CD14-positive monocyte (primary cell): ENCODE data around the gene ANTXRL. TPM values are rescaled to one million over a fixed set of nuclear protein-coding genes. Genes with fewer than 3 reads are reported as not detected.
A peak's percentile ranks its signal among the peaks of the same experiment; 100 is the strongest.

Experiments used
- DNase-seq, 3 donors: peaks; one replicate each; pipeline ENCODE4 v3.0.0-alpha.2; 2011 to 2022
- H2AFZ ChIP-seq: 2 replicates; pipeline ENCODE4 v1.6.0; 2012; ENCODE audit warnings: mild to moderate bottlenecking, low read depth, low read length, inconsistent platforms; ENCODE audit not compliant: insufficient read depth, poor library complexity, severe bottlenecking
- H3K27ac ChIP-seq, 2 donors: 1 replicate in 1 of 2; 2 replicates in 1 of 2; pipeline ENCODE4 v1.5.1; 2012 to 2013; ENCODE audit warnings: low read length in 2 of 2, control low read depth in 1 of 2, inconsistent platforms in 1 of 2, low read depth in 1 of 2, mild to moderate bottlenecking in 1 of 2
- H3K27me3 ChIP-seq, 2 donors: one replicate each; pipeline versions ENCODE4 v1.6.0 to v1.6.1; 2011 to 2013; ENCODE audit warnings: low read length in 2 of 2; ENCODE audit not compliant: control insufficient read depth in 2 of 2, insufficient read depth in 2 of 2
- H3K36me3 ChIP-seq, 2 donors: replicated peaks in 1 of 2; 1 replicate in 1 of 2; 2 replicates in 1 of 2; pipeline versions ENCODE4 v1.5.1 to v1.6.1; 2012 to 2013; ENCODE audit warnings: low read length in 2 of 2, control low read depth in 1 of 2, inconsistent platforms in 1 of 2, mild to moderate bottlenecking in 1 of 2; ENCODE audit not compliant: insufficient read depth in 2 of 2, control insufficient read depth in 1 of 2
- H3K4me1 ChIP-seq, 2 donors: 1 replicate in 1 of 2; 2 replicates in 1 of 2; pipeline versions ENCODE4 v1.5.1 to v1.6.1; 2012 to 2013; ENCODE audit warnings: low read length in 2 of 2, control low read depth in 1 of 2, inconsistent platforms in 1 of 2, mild to moderate bottlenecking in 1 of 2, moderate library complexity in 1 of 2; ENCODE audit not compliant: insufficient read depth in 2 of 2, control insufficient read depth in 1 of 2
- H3K4me2 ChIP-seq: replicated peaks from 2 replicates; pipeline ENCODE3; 2012; ENCODE audit warnings: low read length, moderate library complexity, mild to moderate bottlenecking; ENCODE audit not compliant: poor library complexity, severe bottlenecking; ENCODE audit errors: extremely low read depth
- H3K4me3 ChIP-seq, 3 experiments: fragments of 200-600 bp in 1 of 3; sonication (generic) in 1 of 3; replicated peaks in 1 of 3; 1 replicate in 2 of 3; 2 replicates in 1 of 3; pipeline ENCODE4 v1.5.1; 2011 to 2013; ENCODE audit warnings: low read length in 3 of 3, mild to moderate bottlenecking in 3 of 3, control low read depth in 2 of 3, low read depth in 2 of 3, inconsistent platforms in 1 of 3, moderate library complexity in 1 of 3
- H3K79me2 ChIP-seq: 2 replicates; pipeline ENCODE4 v1.6.0; 2012; ENCODE audit warnings: mild to moderate bottlenecking, control low read depth, inconsistent platforms, low read length, moderate library complexity; ENCODE audit not compliant: insufficient read depth
- H3K9ac ChIP-seq: 2 replicates; pipeline ENCODE4 v1.6.0; 2017; ENCODE audit warnings: low read length, mild to moderate bottlenecking; ENCODE audit not compliant: insufficient read depth, poor library complexity, severe bottlenecking
- H3K9me3 ChIP-seq, 2 donors: replicated peaks in 1 of 2; 1 replicate in 1 of 2; 2 replicates in 1 of 2; pipeline versions ENCODE4 v1.5.1 to v1.6.1; 2012 to 2013; ENCODE audit warnings: low read length in 2 of 2, control low read depth in 1 of 2; ENCODE audit not compliant: control insufficient read depth in 1 of 2, insufficient read depth in 1 of 2
- H4K20me1 ChIP-seq: 2 replicates; pipeline ENCODE4 v1.6.0; 2012; ENCODE audit warnings: mild to moderate bottlenecking, low read length, control low read depth, moderate library complexity; ENCODE audit not compliant: insufficient read depth
- H3K27ac Mint-ChIP-seq, 7 donors: one replicate each; pipeline ENCODE4 v1.8.0; 2020; ENCODE audit warnings: mild to moderate bottlenecking in 7 of 7, mixed read lengths in 7 of 7, moderate library complexity in 6 of 7, inconsistent platforms in 2 of 7
- H3K27me3 Mint-ChIP-seq, 3 donors: one replicate each; pipeline ENCODE4 v1.8.0; 2021 to 2022; ENCODE audit warnings: low read depth in 3 of 3, mild to moderate bottlenecking in 3 of 3, mixed read lengths in 3 of 3, moderate library complexity in 3 of 3, inconsistent platforms in 1 of 3
- H3K36me3 Mint-ChIP-seq, 2 donors: one replicate each; pipeline ENCODE4 v1.8.0; 2020; ENCODE audit warnings: mixed read lengths in 2 of 2, inconsistent platforms in 1 of 2, mild to moderate bottlenecking in 1 of 2
- H3K4me1 Mint-ChIP-seq: one replicate; pipeline ENCODE4 v1.8.0; 2020; ENCODE audit warnings: mild to moderate bottlenecking, mixed read lengths
- H3K4me3 Mint-ChIP-seq, 2 donors: one replicate each; pipeline ENCODE4 v1.8.0; 2020; ENCODE audit warnings: mild to moderate bottlenecking in 2 of 2, mixed read lengths in 2 of 2, moderate library complexity in 1 of 2
- H3K9me3 Mint-ChIP-seq, 7 donors: one replicate each; pipeline ENCODE4 v1.8.0; 2020 to 2022; ENCODE audit warnings: mixed read lengths in 7 of 7, mild to moderate bottlenecking in 6 of 7, moderate library complexity in 6 of 7, inconsistent platforms in 2 of 7
- CTCF ChIP-seq: fragments of 200-600 bp; IDR thresholded peaks from one replicate; pipeline ENCODE4 v1.8.0; 2022; ENCODE audit warnings: antibody characterized with exemption, mild to moderate bottlenecking
- WGBS: methylation state at CpG from one replicate; pipeline ENCODE4 v1.1.5; 2013; ENCODE audit warnings: missing lambda C conversion rate; ENCODE audit not compliant: insufficient coverage; 5-methylcytosine and 5-hydroxymethylcytosine counted together
- intact Hi-C, 2 donors: fragments of 100-400 bp; cut with micrococcal nuclease; formaldehyde crosslinking; loops; one replicate each; pipeline versions ENCODE4 v1.15.0 to v1.15.1; 2023
- polyA plus RNA-seq, 3 donors: library from polyadenylated mRNA; depleted of rRNA in 1 of 3; unstranded in 2 of 3; stranded (reverse) in 1 of 3; fragments of 300-500 nt in 2 of 3; fragments of >200 nt in 1 of 3; fragmentation: Illumina TruSeq in 2 of 3; gene quantifications; 1 replicate in 2 of 3; 2 replicates in 1 of 3; pipeline ENCODE4 v1.2.3, GENCODE V29; 2012 to 2021

Gene ANTXRL
- polyA plus RNA-seq, 3 donors, result not detected

GRCh38 chr10:46266306-46266985 is 20.4 kb upstream of the ANTXRL start:
- Histone ChIP-seq H3K4me2 (no peak overlapping the region), H3K9me3 (no peaks in the 10 kb centered on the region), H3K36me3 (no peaks in the 10 kb centered on the region), H3K4me3 (no peak overlapping the region), H3K27ac (no peak overlapping the region), H3K9ac (no peak overlapping the region), H4K20me1 (no peaks in the 10 kb centered on the region), H2AFZ (no peak overlapping the region), H3K27me3 (no peaks in the 10 kb centered on the region), H3K4me1 (peaks cover 6 to 8% of the 10 kb centered on the region in 2 donors), H3K79me2 (no peaks in the 10 kb centered on the region)
- Mint-ChIP-seq H3K9me3 (no peaks in the 10 kb centered on the region), H3K27ac (peak overlapping the region in 2 of 7 donors; percentile 7 to 37), H3K4me1 (peaks cover 6% of the 10 kb centered on the region), H3K36me3 (no peaks in the 10 kb centered on the region), H3K4me3 (peak overlapping the region in 1 of 2 donors; percentile 63), H3K27me3 (no peaks in the 10 kb centered on the region)
- TF ChIP-seq CTCF, result no peak
- intact Hi-C loops, result no loop called here
- WGBS, result 79% methylated on average over 11 of the region's 21 CpGs
- DNase-seq, result peak; percentile 30 to 52 (median 43)

- no peak overlapping the region for H3K4me2 ChIP-seq
- no peak for TF ChIP-seq CTCF
These were observed 19.4 kb upstream of the ANTXRL start for GRCh38 chr10:46267132-46267985.

More at GRCh38 chr10:46267132-46267985, 19.4 kb upstream of the ANTXRL start:
- DNase-seq, result no peak
- H3K27me3 Mint-ChIP-seq, result no peaks in the 10 kb centered on the region
- H3K27ac Mint-ChIP-seq, result no peak overlapping the region
- WGBS, result 94% methylated on average over 7 of the region's 10 CpGs
- peak overlapping the region in 1 of 2 donors; percentile 63 for H3K4me3 Mint-ChIP-seq
- Histone ChIP-seq H4K20me1 (no peaks in the 10 kb centered on the region), H3K79me2 (no peaks in the 10 kb centered on the region), H3K27me3 (no peaks in the 10 kb centered on the region), H3K9me3 (no peaks in the 10 kb centered on the region), H2AFZ (no peak overlapping the region), H3K4me1 (peaks cover 6 to 8% of the 10 kb centered on the region in 2 donors), H3K9ac (no peak overlapping the region), H3K27ac (no peak overlapping the region), H3K36me3 (no peaks in the 10 kb centered on the region), H3K4me3 (no peak overlapping the region)
- intact Hi-C loops, result no loop called here
- no peaks in the 10 kb centered on the region for H3K9me3 Mint-ChIP-seq
- H3K36me3 Mint-ChIP-seq, result no peaks in the 10 kb centered on the region
- peaks cover 6% of the 10 kb centered on the region for H3K4me1 Mint-ChIP-seq
